ENCODE data around the gene RMND5A.

RMND5A gene

DNA sequence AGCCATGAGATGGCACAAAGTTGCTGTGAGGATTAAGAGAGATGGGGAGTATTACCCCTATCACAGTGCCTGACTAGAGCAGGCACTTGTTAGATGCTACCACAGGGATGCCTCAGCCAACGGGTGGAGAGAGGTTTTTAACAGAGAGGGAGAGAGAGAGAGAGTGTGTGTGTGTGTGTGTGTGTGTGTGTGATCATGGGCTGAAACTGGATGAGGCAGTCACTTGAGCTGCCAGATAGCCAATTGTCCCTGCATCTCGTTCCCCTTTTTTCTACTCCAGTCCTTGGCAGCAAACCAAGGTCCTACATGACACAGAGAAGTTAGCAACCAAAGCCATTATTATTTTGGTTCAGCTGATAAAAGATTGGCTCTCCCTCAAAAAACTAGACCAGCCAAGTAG, 67.6 kb downstream of the RMND5A start:
- H3K4me3 ChIP-seq (ENCODE audit: low read depth, low read length) = no peak overlapping the region
- TF ChIP-seq CTCF (IDR thresholded peaks at IDR 0.05; ENCODE audit: borderline replicate concordance, insufficient read depth, low read depth, low read length) = no peak

- no peak overlapping the region for H3K4me3 ChIP-seq (ENCODE audit: low read depth, low read length)
- TF ChIP-seq CTCF (IDR thresholded peaks at IDR 0.05; ENCODE audit: borderline replicate concordance, insufficient read depth, low read depth, low read length) = no peak
Observed at GRCh38 chr2:86788165-86788564, 68.1 kb downstream of the RMND5A start.

- TF ChIP-seq CTCF (IDR thresholded peaks at IDR 0.05; ENCODE audit: borderline replicate concordance, insufficient read depth, low read depth, low read length) = no peak
- no peak overlapping the region for H3K4me3 ChIP-seq (ENCODE audit: low read depth, low read length)
Observed at GRCh38 chr2:86788881-86789686, 69.0 kb downstream of the RMND5A start.

- no peak overlapping the region for H3K4me3 ChIP-seq (ENCODE audit: low read depth, low read length)
- TF ChIP-seq CTCF (IDR thresholded peaks at IDR 0.05; ENCODE audit: borderline replicate concordance, insufficient read depth, low read depth, low read length) = no peak
Observed at GRCh38 chr2:86789687-86790133, 69.6 kb downstream of the RMND5A start.

DNA sequence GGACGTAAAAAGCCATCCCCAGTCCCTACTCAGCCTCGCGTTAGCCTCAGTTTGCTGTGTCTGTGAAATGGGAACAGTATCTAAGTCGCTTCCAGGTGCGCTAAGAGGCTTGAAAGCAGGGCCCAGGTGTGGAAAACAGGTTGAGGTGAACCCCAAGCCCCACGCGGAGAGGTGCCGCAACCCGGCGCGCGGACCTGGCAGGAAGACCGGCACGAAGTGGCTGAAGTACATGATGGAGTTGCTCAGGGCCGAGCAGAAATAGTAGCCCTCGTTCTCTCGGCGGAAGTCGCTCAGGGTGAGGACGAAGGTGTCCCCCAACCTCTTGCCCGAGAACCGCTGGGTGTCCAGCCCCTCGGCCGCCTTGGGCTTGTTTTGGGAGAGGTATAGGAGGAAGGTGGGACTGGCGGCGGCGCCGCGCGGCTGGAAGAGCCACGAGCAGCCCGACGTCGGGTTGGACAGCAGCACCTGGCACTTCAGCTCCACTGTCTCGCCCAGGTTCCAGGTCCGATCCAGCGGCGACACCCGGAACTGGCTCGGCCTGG, 70.1 kb downstream of the RMND5A start:
- H3K4me3 ChIP-seq (ENCODE audit: low read depth, low read length) = no peak overlapping the region
- no peak for TF ChIP-seq CTCF (IDR thresholded peaks at IDR 0.05; ENCODE audit: borderline replicate concordance, insufficient read depth, low read depth, low read length)

GRCh38 chr2:86790676-86791572, 70.8 kb downstream of the RMND5A start, which contains the start of gene CD8A:
CD8A (minus strand) TSS chr2:86790913; CDS start chr2:86790825, 88 bp downstream.
- H3K4me3 ChIP-seq (ENCODE audit: low read depth, low read length) = no peak within 1 kb of the TSS
- TF ChIP-seq CTCF (IDR thresholded peaks at IDR 0.05; ENCODE audit: borderline replicate concordance, insufficient read depth, low read depth, low read length) = no peak

Measured in GM12875 (cell line).